Activated CD4-positive, alpha-beta T cell treated with anti-CD3 and anti-CD28 coated beads, Interleukin-10, Interleukin-2, amounts not matched to agents 100 ng/mL and 50 ng/mL, durations not matched to agents 16 hours and 8 hours (primary cell): ENCODE data around the gene LACRT.

Experiments used
- DNase-seq: peaks from one replicate; pipeline ENCODE4 v3.0.0-alpha.2; 2020

Gene LACRT

GRCh38 chr12:54596526-54596946, 38.2 kb downstream of the LACRT start:
- DNase-seq = peak; percentile 49

GRCh38 chr12:54595471-54595870, 39.2 kb downstream of the LACRT start:
- no peak for DNase-seq

GRCh38 chr12:54593725-54594124, 41.0 kb downstream of the LACRT start:
- no peak for DNase-seq

- DNase-seq = no peak
Measured at GRCh38 chr12:54593135-54593534, 41.6 kb downstream of the LACRT start.

- no peak for DNase-seq
Measured at GRCh38 chr12:54592316-54592715, 42.4 kb downstream of the LACRT start.

- no peak for DNase-seq
Measured at GRCh38 chr12:54590978-54591591, 43.6 kb downstream of the LACRT start.

- DNase-seq = no peak
Measured at GRCh38 chr12:54589964-54590363, 44.7 kb downstream of the LACRT start.

- DNase-seq = no peak
Measured at GRCh38 chr12:54588890-54589267, 45.8 kb downstream of the LACRT start.

GRCh38 chr12:54588110-54588889, 46.4 kb downstream of the LACRT start, which contains the start of gene PPP1R1A:
PPP1R1A (minus strand) TSS chr12:54588659; CDS start chr12:54588488, 171 bp downstream.
- DNase-seq = no peak

- DNase-seq = no peak
Measured at GRCh38 chr12:54587315-54587873, 47.3 kb downstream of the LACRT start.

GRCh38 chr12:54586620-54587019, 48.1 kb downstream of the LACRT start:
- DNase-seq = no peak

GRCh38 chr12:54585243-54585642, 49.5 kb downstream of the LACRT start:
- DNase-seq = no peak

- no peak for DNase-seq
Measured at GRCh38 chr12:54584128-54584527, 50.6 kb downstream of the LACRT start.

GRCh38 chr12:54583726-54584125, 51.0 kb downstream of the LACRT start:
- no peak for DNase-seq

GRCh38 chr12:54581412-54581811, 53.3 kb downstream of the LACRT start:
- no peak for DNase-seq
